NCI-H69 (cell line): Measurements from ENCODE around the gene ERGIC1.
A peak's percentile ranks its signal among the peaks of the same experiment; 100 is the strongest.

Experiments used
- DNase-seq: peaks from one replicate; lab custom pipeline; 2025; lab: John Stamatoyannopoulos, UW

ERGIC1 gene

GRCh38 chr5:172901788-172902496, 67.9 kb downstream of the ERGIC1 start:
- DNase-seq = no peak

- DNase-seq = peak; percentile 48
Measured at GRCh38 chr5:172902497-172903472, 68.7 kb downstream of the ERGIC1 start.

- peak; percentile 78 for DNase-seq
Measured at GRCh38 chr5:172903790-172904189, 69.7 kb downstream of the ERGIC1 start.

GRCh38 chr5:172904312-172904642, 70.2 kb downstream of the ERGIC1 start:
- DNase-seq = no peak

GRCh38 chr5:172904643-172905345, 70.7 kb downstream of the ERGIC1 start:
- DNase-seq = peak; percentile 87

- DNase-seq = no peak
Measured at GRCh38 chr5:172905346-172906140, 71.5 kb downstream of the ERGIC1 start.

- no peak for DNase-seq
Measured at GRCh38 chr5:172906436-172906835, 72.4 kb downstream of the ERGIC1 start.

GRCh38 chr5:172906888-172907287, 72.8 kb downstream of the ERGIC1 start:
- no peak for DNase-seq

GRCh38 chr5:172907657-172908056, 73.6 kb downstream of the ERGIC1 start:
- DNase-seq = no peak

- DNase-seq = peak; percentile 11
Measured at GRCh38 chr5:172908662-172909061, 74.6 kb downstream of the ERGIC1 start.

- DNase-seq = no peak
Measured at GRCh38 chr5:172909931-172910502, 76.0 kb downstream of the ERGIC1 start.

- DNase-seq = peak; percentile 53
Measured at GRCh38 chr5:172910828-172911627, 77.0 kb downstream of the ERGIC1 start.

GRCh38 chr5:172911628-172911880, 77.5 kb downstream of the ERGIC1 start:
- DNase-seq = no peak

GRCh38 chr5:172911976-172912375, 77.9 kb downstream of the ERGIC1 start:
- no peak for DNase-seq

- DNase-seq = no peak
Measured at GRCh38 chr5:172913117-172913850, 79.2 kb downstream of the ERGIC1 start.

GRCh38 chr5:172915514-172915913, 81.5 kb downstream of the ERGIC1 start:
- no peak for DNase-seq

GRCh38 chr5:172918421-172919371, 84.6 kb downstream of the ERGIC1 start:
- no peak for DNase-seq

- DNase-seq = no peak
Measured at GRCh38 chr5:172919525-172920446, 85.7 kb downstream of the ERGIC1 start.
